ENCODE measurements around the gene ANKRD20A1. TPM values are rescaled to one million over a fixed set of nuclear protein-coding genes. Genes with fewer than 3 reads are reported as not detected.
"Not testable (repeated sequence)": the region's sequence is repeated elsewhere in the genome, so short reads cannot be mapped to it uniquely, and the experiment has no call there.

ANKRD20A1 gene
- total RNA-seq (1 to 10 TPM; 1.6 to 2.7 TPM), polyA plus RNA-seq (not detected)

DNA sequence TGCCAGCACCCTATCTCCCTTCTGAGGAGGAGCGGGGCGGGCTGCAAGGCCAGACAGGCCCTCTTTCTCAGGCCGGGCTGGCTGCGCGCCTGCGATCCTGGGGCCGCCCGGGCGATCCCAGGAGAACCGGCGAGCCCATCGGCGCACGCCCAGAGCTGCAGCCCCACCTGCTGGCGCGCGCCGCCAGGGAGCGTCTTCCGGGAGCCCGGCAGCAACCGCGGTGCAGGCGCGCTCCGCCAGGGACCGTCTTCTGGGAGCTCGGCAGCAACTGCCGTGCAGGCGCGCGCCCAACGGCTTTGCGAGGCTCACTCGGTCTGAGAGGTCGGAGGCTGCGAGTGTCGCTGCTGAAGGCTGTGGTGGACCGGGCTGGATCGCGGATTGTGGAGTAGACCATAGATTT, at the start of gene ANKRD20A1:
Gene ANKRD20A1 (plus strand): TSS at position 61 of the 400 bp plus-strand sequence. CDS start 496 bp downstream, outside the sequence.
- H3K4me1 Mint-ChIP-seq; CTCF ChIA-PET (ENCODE audit: partially characterized antibody); H3K27ac Mint-ChIP-seq; H3K27ac ChIP-seq (ENCODE audit: low read depth, low read length); DNase-seq; H3K27me3 ChIP-seq (ENCODE audit: insufficient read depth, low read length); H3K9me3 ChIP-seq (ENCODE audit: control insufficient read depth in 1 of 2, low read length in 2 of 2); POLR2A ChIA-PET (ENCODE audit: partially characterized antibody); H3K27me3 Mint-ChIP-seq; H3K4me1 ChIP-seq (ENCODE audit: insufficient read depth, low read length); H3K36me3 Mint-ChIP-seq; H3K9me3 Mint-ChIP-seq; intact Hi-C loops (cut with micrococcal nuclease); H3K4me3 ChIP-seq (ENCODE audit: low read length in 2 of 2); H3K36me3 ChIP-seq (ENCODE audit: insufficient read depth, low read length): not testable (repeated sequence)
- peak within 1 kb of the TSS in 4 of 8 donors; percentile 50 to 64 (median 58) for H3K4me3 Mint-ChIP-seq

DNA sequence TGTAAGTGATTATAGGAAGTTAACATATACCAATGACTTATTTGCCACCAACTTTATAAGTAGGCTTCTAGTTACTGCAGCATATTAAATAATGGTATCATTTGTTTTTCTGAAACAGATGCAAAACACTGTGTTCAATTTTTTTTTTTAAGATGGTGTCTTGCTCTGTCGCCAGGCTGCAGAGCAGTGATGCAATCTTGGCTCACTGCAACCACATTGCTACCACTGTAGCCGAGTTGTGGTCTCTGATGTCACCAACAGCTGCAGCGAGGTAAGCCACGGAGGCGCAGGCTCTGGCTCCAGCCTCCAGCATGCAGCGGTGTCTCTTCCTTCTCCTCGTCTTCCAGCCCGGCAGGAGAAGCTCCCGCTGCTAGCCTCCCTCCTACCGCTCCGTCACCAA, 26.6 kb upstream of the ANKRD20A1 start:
- POLR2A ChIA-PET (ENCODE audit: partially characterized antibody); intact Hi-C loops (cut with micrococcal nuclease); H3K36me3 ChIP-seq (ENCODE audit: insufficient read depth, low read length); H3K4me1 Mint-ChIP-seq; H3K27ac Mint-ChIP-seq; H3K4me1 ChIP-seq (ENCODE audit: insufficient read depth, low read length); H3K27ac ChIP-seq (ENCODE audit: low read depth, low read length); H3K27me3 ChIP-seq (ENCODE audit: insufficient read depth, low read length); H3K4me3 Mint-ChIP-seq; H3K9me3 Mint-ChIP-seq; H3K4me3 ChIP-seq (ENCODE audit: low read length in 2 of 2); H3K27me3 Mint-ChIP-seq; H3K9me3 ChIP-seq (ENCODE audit: control insufficient read depth in 1 of 2, low read length in 2 of 2); H3K36me3 Mint-ChIP-seq; CTCF ChIA-PET (ENCODE audit: partially characterized antibody): not testable (repeated sequence)
- DNase-seq: peak in 1 of 5 donors; percentile 28

Measured in CD4-positive, alpha-beta memory T cell (primary cell).